ENCODE measurements around the gene ANKRD13C. TPM values are rescaled to one million over a fixed set of nuclear protein-coding genes. Genes with fewer than 3 reads are reported as not detected.
A peak's percentile ranks its signal among the peaks of the same experiment; 100 is the strongest.
"Not testable (repeated sequence)": the region's sequence is repeated elsewhere in the genome, so short reads cannot be mapped to it uniquely, and the experiment has no call there.

ANKRD13C gene
- total RNA-seq, 1 donor from 2014 or later = 30.2 TPM

- H3K4me1 ChIP-seq = peaks cover 3 to 30% of the 10 kb centered on the region in 2 donors
- intact Hi-C loops (cut with DNase I) = loop anchor here (10.0 kb wide), 1 partner anchor 690 kb away; the partner anchor contains the start of gene PTGER3
- peak overlapping the region; percentile 91 to 96 for H3K27ac ChIP-seq
- H3K36me3 ChIP-seq = peaks cover 0 to 7% of the 10 kb centered on the region in 2 donors
- H3K27me3 ChIP-seq = no peaks in the 10 kb centered on the region
- no peak for DNase-seq (ENCODE audit: low spot score in 2 of 2)
- H3K9me3 ChIP-seq = no peaks in the 10 kb centered on the region
- H3K4me3 ChIP-seq = peak overlapping the region; percentile 82 to 92
- TF ChIP-seq CTCF (IDR thresholded peaks at IDR 0.05) = no peak
Observed at GRCh38 chr1:70355111-70355407, 537 bp upstream of the ANKRD13C start.

DNA sequence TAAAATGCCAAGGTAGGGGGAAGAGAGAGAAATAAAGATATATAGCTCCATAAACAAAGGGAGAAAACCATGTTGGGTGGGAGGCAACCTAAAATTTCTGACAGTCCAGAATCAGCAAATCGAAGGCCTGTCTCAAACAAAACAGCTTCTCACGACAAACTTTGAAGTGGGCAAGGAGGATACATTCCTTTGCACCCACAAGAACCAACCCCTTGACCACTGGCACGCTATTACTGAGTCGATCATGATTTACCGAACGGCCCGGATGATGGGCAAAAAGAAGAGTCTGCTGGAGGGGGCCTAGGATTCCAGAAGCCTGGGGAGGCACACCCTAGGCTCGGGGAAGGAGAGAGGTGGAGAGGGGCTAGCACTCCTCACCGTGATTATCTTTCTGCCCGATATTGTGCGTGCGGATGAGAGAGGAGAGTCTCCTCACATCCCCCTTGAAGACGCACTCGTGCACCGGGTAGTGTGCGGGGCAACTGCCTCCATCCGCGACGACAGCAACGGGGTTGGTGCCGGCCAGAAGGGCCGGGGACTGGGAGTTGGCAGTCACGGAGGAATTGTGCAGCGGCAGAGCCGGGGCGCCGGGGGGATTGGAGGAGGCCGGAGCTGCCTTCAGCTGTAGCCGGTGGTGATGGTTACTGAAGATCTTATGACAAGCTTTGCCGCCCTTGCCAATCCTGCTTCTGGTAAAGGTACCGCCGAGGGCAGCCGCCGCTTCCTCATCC, 756 bp downstream of the ANKRD13C start:
- no peak for DNase-seq (ENCODE audit: low spot score in 2 of 2)
- H3K27ac ChIP-seq = peak overlapping the region; percentile 91 to 96
- H3K9me3 ChIP-seq = no peaks in the 10 kb centered on the region
- TF ChIP-seq CTCF (IDR thresholded peaks at IDR 0.05) = no peak
- intact Hi-C loops (cut with DNase I) = loop anchor here (1.0 to 10.0 kb wide), 5 partner anchors 58 to 729 kb away; partner anchors contain the start of genes CTH, LRRC40, PTGER3 and SRSF11
- H3K36me3 ChIP-seq = peaks cover 0 to 7% of the 10 kb centered on the region in 2 donors
- H3K27me3 ChIP-seq = no peaks in the 10 kb centered on the region
- H3K4me1 ChIP-seq = peaks cover 3 to 35% of the 10 kb centered on the region in 2 donors
- H3K4me3 ChIP-seq = peak overlapping the region; percentile 82 to 92

DNA sequence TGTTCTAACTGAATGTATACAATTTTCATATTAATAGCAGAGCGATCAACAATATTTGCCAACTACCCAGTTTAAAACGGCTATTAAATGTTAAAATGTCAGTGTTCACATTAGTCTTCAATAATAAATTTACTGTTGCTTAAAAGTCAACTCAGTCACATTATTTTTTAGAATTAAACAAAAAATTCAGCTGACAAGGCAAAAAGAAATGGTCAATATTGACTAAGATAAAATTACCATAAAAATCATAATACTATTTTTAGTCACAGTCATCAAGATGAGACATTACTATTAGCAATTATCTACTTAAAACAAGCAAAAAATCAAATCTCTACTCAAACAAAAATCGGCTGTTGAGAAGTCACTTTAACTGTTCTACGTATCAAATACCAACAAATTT, 1.5 kb downstream of the ANKRD13C start:
- Histone ChIP-seq H3K27ac (no peak overlapping the region), H3K4me1 (peaks cover 3 to 37% of the 10 kb centered on the region in 2 donors)
- intact Hi-C loops (cut with DNase I) = loop anchor here (5.0 to 10.0 kb wide), 3 partner anchors 146 to 729 kb away; partner anchors contain the start of genes LRRC40, PTGER3 and ZRANB2

GRCh38 chr1:70349799-70350198, 4.7 kb downstream of the ANKRD13C start:
- H3K36me3 ChIP-seq; H3K27ac ChIP-seq; DNase-seq (ENCODE audit: low spot score in 2 of 2); H3K9me3 ChIP-seq; H3K27me3 ChIP-seq: not testable (repeated sequence)
- Histone ChIP-seq H3K4me3 (peak overlapping the region in 1 of 2 donors; percentile 14), H3K4me1 (peaks cover 3 to 29% of the 10 kb centered on the region in 2 donors)
- intact Hi-C loops (cut with DNase I) = loop anchor here (5.0 to 10.0 kb wide), 3 partner anchors 142 to 733 kb away; partner anchors contain the start of genes LRRC40, PTGER3 and ZRANB2

More for the DNA sequence above, 1.5 kb downstream of the ANKRD13C start:
- H3K4me3 ChIP-seq = peak overlapping the region; percentile 82 to 92
- H3K27me3 ChIP-seq = no peaks in the 10 kb centered on the region
- no peaks in the 10 kb centered on the region for H3K9me3 ChIP-seq
- H3K36me3 ChIP-seq = peaks cover 0 to 7% of the 10 kb centered on the region in 2 donors
- TF ChIP-seq CTCF (IDR thresholded peaks at IDR 0.05) = no peak
- no peak for DNase-seq (ENCODE audit: low spot score in 2 of 2)

DNA sequence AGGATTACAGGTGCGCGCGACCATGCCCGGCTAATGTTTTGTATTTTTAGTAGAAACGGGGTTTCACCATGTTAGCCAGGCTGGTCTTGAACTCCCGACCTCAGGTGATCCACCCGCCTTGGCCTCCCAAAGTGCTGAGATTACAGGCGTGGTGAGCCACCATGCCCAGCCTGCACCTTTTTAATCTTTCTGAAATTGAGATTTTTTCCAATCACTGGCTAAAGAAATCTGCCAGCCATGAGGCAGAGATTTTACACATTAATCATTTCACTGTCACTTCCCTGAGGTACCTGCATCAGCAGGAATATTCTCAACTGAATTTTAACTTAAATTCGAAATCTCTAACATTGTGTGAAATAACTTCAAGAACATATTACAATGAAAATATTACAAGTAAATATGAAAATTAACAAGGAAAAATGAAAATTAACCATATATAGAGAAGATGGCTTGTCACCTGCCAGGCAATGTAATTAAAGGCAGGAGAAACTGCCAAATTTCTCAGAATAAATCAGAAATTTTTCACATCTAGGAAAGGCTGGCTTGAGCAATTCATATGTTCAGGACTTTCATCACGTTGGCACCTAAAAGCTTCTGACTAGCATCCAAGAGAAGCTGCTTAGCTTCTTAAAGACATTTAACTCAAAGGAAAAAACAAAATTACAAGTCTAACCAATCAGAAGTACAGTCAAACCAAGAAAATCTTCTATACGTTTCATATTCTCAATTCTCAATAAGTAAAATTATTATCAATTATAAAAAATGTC, 5.9 kb downstream of the ANKRD13C start:
- H3K27ac ChIP-seq = no peak overlapping the region
- H3K27me3 ChIP-seq = no peaks in the 10 kb centered on the region
- H3K4me1 ChIP-seq = peaks cover 3 to 29% of the 10 kb centered on the region in 2 donors
- H3K9me3 ChIP-seq = no peaks in the 10 kb centered on the region
- DNase-seq (ENCODE audit: low spot score in 2 of 2) = no peak
- H3K36me3 ChIP-seq = peaks cover 0 to 7% of the 10 kb centered on the region in 2 donors
- intact Hi-C loops (cut with DNase I) = no loop called here
- no peak for TF ChIP-seq CTCF (IDR thresholded peaks at IDR 0.05)
- H3K4me3 ChIP-seq = no peak overlapping the region

DNA sequence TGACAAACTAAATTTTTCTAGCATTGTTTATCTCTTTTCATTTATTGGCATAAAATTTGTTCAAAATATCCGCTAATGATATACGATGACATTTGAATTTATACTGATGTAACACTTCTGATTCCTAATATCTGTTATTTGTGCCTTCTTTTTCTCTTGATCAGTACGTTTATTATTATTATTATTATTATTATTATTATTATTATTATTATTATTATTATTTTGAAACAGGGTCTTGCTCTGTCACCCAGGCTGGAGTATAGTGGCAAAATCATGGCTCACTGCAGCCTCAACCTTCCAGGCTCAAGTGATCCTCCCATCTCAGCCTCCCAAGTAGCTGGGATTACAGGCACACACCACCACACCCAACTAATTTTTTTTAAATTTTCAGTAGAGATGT, 14.9 kb downstream of the ANKRD13C start:
- H3K27ac ChIP-seq; DNase-seq (ENCODE audit: low spot score in 2 of 2); H3K4me1 ChIP-seq; H3K27me3 ChIP-seq; H3K9me3 ChIP-seq; intact Hi-C loops (cut with DNase I); H3K4me3 ChIP-seq: not testable (repeated sequence)
- peaks cover 0 to 10% of the 10 kb centered on the region in 2 donors for H3K36me3 ChIP-seq
